AG04450 (cell line): Measurements from ENCODE around the gene ENO4. TPM values are rescaled to one million over a fixed set of nuclear protein-coding genes. Genes with fewer than 3 reads are reported as not detected.
A peak's percentile ranks its signal among the peaks of the same experiment; 100 is the strongest.

ENCODE experiments used
- CTCF ChIA-PET: fragments of 300-600, 350-600 bp; formaldehyde crosslinking; extraction: SDS; loops from one replicate; lab custom pipeline; 2022; ENCODE audit warnings: antibody characterized with exemption, inconsistent platforms; lab: Charles Lee
- POLR2A ChIA-PET: fragments of 350-600 bp; formaldehyde crosslinking; extraction: SDS; loops from one replicate; lab custom pipeline; 2021; ENCODE audit warnings: antibody characterized with exemption, inconsistent platforms; lab: Yijun Ruan, JAX
- DNase-seq: peaks from one replicate; pipeline ENCODE4 v3.0.0-alpha.2; 2011; ENCODE audit warnings: low read depth, low spot score
- H3K27ac ChIP-seq: one replicate; pipeline ENCODE4 v1.5.1; 2012; ENCODE audit warnings: low read depth, low read length, control low read depth
- H3K27me3 ChIP-seq: one replicate; pipeline ENCODE4 v1.6.0; 2012; ENCODE audit warnings: low read length; ENCODE audit not compliant: control insufficient read depth, insufficient read depth
- H3K4me3 ChIP-seq: 2 replicates; pipeline ENCODE4 v1.5.1; 2011; ENCODE audit warnings: mild to moderate bottlenecking, low read depth, low read length, control low read depth
- H3K9me3 ChIP-seq: 2 replicates; pipeline ENCODE4 v1.5.1; 2012; ENCODE audit warnings: low read length; ENCODE audit not compliant: control insufficient read depth, insufficient read depth
- polyA plus RNA-seq: library from polyadenylated mRNA; depleted of rRNA; stranded (reverse); fragments of >200 nt; gene quantifications from 2 replicates; pipeline ENCODE4 v1.2.3, GENCODE V29; 2011
- TF ChIP-seq, protein P1 (sequence below): IDR thresholded peaks from 2 replicates; pipeline ENCODE4 v1.5.1; 2011; ENCODE audit warnings: low read depth, low read length, control low read depth, inconsistent platforms

The ENO4 gene
- polyA plus RNA-seq, 1 experiment, result 0.11 TPM

DNA sequence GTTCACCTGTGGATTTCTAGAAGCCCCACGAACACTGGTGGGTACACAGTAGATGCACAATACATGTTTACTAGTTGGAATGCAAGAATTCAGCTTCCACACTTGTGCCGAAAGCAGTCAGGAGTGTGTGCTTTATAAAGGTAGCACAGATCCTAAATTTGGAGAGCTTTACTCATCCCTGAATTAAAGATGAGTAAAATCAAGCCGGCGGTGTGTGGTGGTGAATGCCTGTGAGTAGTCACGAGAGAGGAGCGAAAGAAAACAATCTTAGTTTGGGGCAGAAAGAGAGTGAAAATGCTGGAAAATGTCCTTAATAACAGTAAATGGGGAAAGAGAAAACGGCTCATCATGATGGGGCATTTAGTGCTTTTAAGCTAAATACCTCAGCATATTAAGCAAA lies 13.6 kb upstream of the ENO4 start:
- Histone ChIP-seq H3K27ac (no peak overlapping the region), H3K9me3 (no peaks in the 10 kb centered on the region), H3K4me3 (no peak overlapping the region), H3K27me3 (peaks cover 29% of the 10 kb centered on the region)
- no peak for DNase-seq
- CTCF ChIA-PET, result interaction anchor here (1.2 to 3.2 kb wide), 2 partner anchors 39 to 332 kb away, joined by 4 to 33 read pairs; no protein-coding TSS in a partner anchor
- TF ChIP-seq, protein P1, sequence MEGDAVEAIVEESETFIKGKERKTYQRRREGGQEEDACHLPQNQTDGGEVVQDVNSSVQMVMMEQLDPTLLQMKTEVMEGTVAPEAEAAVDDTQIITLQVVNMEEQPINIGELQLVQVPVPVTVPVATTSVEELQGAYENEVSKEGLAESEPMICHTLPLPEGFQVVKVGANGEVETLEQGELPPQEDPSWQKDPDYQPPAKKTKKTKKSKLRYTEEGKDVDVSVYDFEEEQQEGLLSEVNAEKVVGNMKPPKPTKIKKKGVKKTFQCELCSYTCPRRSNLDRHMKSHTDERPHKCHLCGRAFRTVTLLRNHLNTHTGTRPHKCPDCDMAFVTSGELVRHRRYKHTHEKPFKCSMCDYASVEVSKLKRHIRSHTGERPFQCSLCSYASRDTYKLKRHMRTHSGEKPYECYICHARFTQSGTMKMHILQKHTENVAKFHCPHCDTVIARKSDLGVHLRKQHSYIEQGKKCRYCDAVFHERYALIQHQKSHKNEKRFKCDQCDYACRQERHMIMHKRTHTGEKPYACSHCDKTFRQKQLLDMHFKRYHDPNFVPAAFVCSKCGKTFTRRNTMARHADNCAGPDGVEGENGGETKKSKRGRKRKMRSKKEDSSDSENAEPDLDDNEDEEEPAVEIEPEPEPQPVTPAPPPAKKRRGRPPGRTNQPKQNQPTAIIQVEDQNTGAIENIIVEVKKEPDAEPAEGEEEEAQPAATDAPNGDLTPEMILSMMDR, result no peak
- POLR2A ChIA-PET, result no interaction called here

DNA sequence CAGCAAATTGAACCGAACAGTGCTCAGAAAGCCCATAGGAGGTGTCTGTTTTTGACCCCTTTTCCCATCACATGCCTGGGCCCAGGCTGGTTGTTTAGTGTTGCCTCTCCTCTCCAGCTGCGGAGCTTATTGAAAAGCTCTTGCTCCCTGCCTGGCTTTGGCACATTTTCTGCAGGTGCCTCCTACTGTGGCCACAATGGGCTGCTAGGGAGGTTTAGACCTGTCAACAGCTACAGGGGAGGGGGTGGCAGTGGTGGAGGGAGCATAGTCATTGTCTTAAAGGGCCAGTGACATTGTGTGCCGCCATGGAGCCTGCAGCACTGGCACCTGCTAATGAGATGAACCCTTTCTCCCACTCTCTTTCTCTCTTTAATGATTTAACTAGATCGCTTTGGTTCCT lies 13.2 kb upstream of the ENO4 start:
- ChIA-PET CTCF (interaction anchor here (1.2 to 3.2 kb wide), 4 partner anchors 10 to 339 kb away, joined by 4 to 33 read pairs (median 12); no protein-coding TSS in a partner anchor), POLR2A (no interaction called here)
- Histone ChIP-seq H3K27ac (no peak overlapping the region), H3K27me3 (peaks cover 29% of the 10 kb centered on the region), H3K9me3 (no peaks in the 10 kb centered on the region), H3K4me3 (no peak overlapping the region)
- TF ChIP-seq, protein P1, result no peak
- no peak for DNase-seq

DNA sequence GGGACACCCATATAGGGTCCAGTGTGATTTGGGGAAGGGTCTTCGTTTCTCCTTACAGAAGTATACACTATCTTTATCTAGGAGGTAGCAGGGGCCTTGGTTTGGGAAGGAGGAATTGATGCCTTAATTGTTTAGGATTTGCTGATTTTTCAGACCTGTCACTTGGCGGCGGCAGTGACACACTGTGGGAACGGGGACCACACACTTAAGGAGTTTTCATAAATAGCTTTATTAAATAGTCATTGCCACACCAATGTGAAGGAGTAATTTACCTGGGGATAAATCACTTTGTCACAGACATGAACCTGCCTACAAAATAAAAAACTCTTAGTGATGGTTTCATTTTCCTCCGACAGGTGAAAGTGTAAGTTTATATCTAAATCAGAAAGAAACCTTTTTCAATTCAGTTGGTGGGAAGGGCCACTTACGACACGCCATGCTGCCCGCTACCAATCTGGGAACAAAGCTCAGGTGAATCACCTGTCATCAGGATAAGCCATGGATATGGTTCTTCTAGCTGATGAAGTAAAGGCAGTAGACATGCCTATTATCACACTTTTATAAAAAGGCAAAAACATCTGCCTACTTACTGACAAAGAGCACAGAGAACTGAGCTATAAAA lies 12.3 kb upstream of the ENO4 start:
- DNase-seq, result no peak
- Histone ChIP-seq H3K27me3 (peaks cover 24% of the 10 kb centered on the region), H3K27ac (no peak overlapping the region), H3K9me3 (no peaks in the 10 kb centered on the region), H3K4me3 (no peak overlapping the region)
- POLR2A ChIA-PET, result no interaction called here
- CTCF ChIA-PET, result interaction anchor here (0.7 to 3.2 kb wide), 8 partner anchors 9 to 339 kb away, joined by 3 to 33 read pairs (median 4); no protein-coding TSS in a partner anchor
- TF ChIP-seq, protein P1, result peak; percentile 38

DNA sequence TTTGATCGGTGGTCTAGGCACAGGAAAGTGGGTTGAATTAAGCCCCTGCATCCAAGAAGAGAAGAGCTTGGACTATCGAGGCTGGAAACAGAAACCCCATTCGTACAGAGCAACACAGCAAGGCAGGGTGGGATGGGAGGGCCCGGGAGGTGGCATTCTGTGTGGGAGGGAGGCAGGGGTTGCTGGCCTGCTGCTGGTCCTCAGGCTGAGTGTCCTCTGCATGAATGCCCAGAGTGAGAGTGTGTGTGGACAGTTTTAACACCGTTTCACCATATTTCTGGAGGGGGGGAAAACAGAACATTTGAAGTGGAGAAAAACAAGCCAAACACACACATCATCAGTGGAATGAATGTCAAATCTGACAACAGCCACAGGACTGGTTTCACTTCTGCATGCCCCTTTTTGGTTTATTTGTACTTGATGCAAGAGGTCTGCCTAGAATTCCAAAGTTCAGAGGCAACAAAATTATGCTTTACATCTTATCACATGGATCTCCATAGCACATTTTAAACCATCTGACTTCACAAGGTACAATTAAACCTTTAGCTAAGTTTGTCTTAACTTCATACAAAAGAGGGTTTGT lies 11.1 kb upstream of the ENO4 start:
- ChIA-PET POLR2A (no interaction called here), CTCF (interaction anchor here (0.9 to 3.6 kb wide), 4 partner anchors 41 to 337 kb away, joined by 3 to 33 read pairs (median 10); no protein-coding TSS in a partner anchor)
- no peaks in the 10 kb centered on the region for H3K9me3 ChIP-seq
- H3K4me3 ChIP-seq, result no peak overlapping the region
- TF ChIP-seq, protein P1, result no peak
- H3K27me3 ChIP-seq, result peaks cover 24% of the 10 kb centered on the region
- DNase-seq, result no peak
- no peak overlapping the region for H3K27ac ChIP-seq
